Right atrium auricular region (tissue), 2 donors: ENCODE data around the gene SLC26A1. TPM values are rescaled to one million over a fixed set of nuclear protein-coding genes. Genes with fewer than 3 reads are reported as not detected.

ENCODE experiments used
- DNase-seq: peaks from one replicate; pipeline ENCODE4 v3.0.0-alpha.2; 2019; ENCODE audit warnings: low spot score
- H3K27ac ChIP-seq, 2 donors: fragments of 200-600 bp; sonication (generic); 1 replicate in 1 of 2; 2 replicates in 1 of 2; pipeline ENCODE4 v1.5.1; 2016 to 2019
- H3K27me3 ChIP-seq, 2 donors: fragments of 200-600 bp; sonication (generic); one replicate each; pipeline versions ENCODE4 v1.5.1 to v1.6.0; 2017 to 2019
- H3K36me3 ChIP-seq: fragments of 200-600 bp; sonication (generic); one replicate; pipeline ENCODE4 v1.5.1; 2016
- H3K4me1 ChIP-seq, 2 donors: fragments of 200-600 bp; sonication (generic); one replicate each; pipeline versions ENCODE4 v1.5.1 to v1.6.0; 2017 to 2019
- H3K4me3 ChIP-seq, 2 donors: fragments of 200-600 bp; sonication (generic); 1 replicate in 1 of 2; 2 replicates in 1 of 2; pipeline ENCODE4 v1.5.1; 2017 to 2019; ENCODE audit warnings: mild to moderate bottlenecking in 1 of 2, moderate library complexity in 1 of 2
- H3K9me3 ChIP-seq, 2 donors: fragments of 200-600 bp; sonication (generic); one replicate each; pipeline ENCODE4 v1.5.1; 2019
- CTCF ChIP-seq, 2 donors: fragments of 200-600 bp; sonication (generic); IDR thresholded peaks; one replicate each; pipeline ENCODE4 v1.5.1; 2019; ENCODE audit warnings: antibody characterized with exemption in 2 of 2
- total RNA-seq, 2 donors: library from RNA; depleted of rRNA; stranded (reverse); fragments of >200 nt; gene quantifications; one replicate each; pipeline ENCODE4 v1.1.0, GENCODE V29; 2016

SLC26A1 gene
- total RNA-seq, 2 donors from 2014 or later: not detected

- no peaks in the 10 kb centered on the region for H3K27me3 ChIP-seq
- DNase-seq: no peak
- TF ChIP-seq CTCF (IDR thresholded peaks at IDR 0.05): no peak
Observed at GRCh38 chr4:1026115-1026514, 32.9 kb upstream of the SLC26A1 start.

GRCh38 chr4:1024882-1025545, 31.8 kb upstream of the SLC26A1 start:
- Histone ChIP-seq H3K27me3 (no peaks in the 10 kb centered on the region), H3K27ac (no peak overlapping the region), H3K4me1 (peaks cover 0 to 12% of the 10 kb centered on the region in 2 donors), H3K36me3 (peaks cover 13% of the 10 kb centered on the region), H3K9me3 (no peaks in the 10 kb centered on the region), H3K4me3 (no peak overlapping the region)
- TF ChIP-seq CTCF (IDR thresholded peaks at IDR 0.05): no peak
- DNase-seq: no peak

More at GRCh38 chr4:1026115-1026514, 32.9 kb upstream of the SLC26A1 start:
- peaks cover 13% of the 10 kb centered on the region for H3K36me3 ChIP-seq
- peaks cover 0 to 12% of the 10 kb centered on the region in 2 donors for H3K4me1 ChIP-seq
- H3K27ac ChIP-seq: no peak overlapping the region
- no peak overlapping the region for H3K4me3 ChIP-seq
- H3K9me3 ChIP-seq: no peaks in the 10 kb centered on the region

- peaks cover 13% of the 10 kb centered on the region for H3K36me3 ChIP-seq
- H3K4me3 ChIP-seq: no peak overlapping the region
- H3K27ac ChIP-seq: no peak overlapping the region
- no peaks in the 10 kb centered on the region for H3K9me3 ChIP-seq
- peaks cover 0 to 5% of the 10 kb centered on the region in 2 donors for H3K4me1 ChIP-seq
- no peak for TF ChIP-seq CTCF (IDR thresholded peaks at IDR 0.05)
- no peak for DNase-seq
- H3K27me3 ChIP-seq: no peaks in the 10 kb centered on the region
Observed at GRCh38 chr4:1023895-1024740, 30.9 kb upstream of the SLC26A1 start.

GRCh38 chr4:1023075-1023640, 30.0 kb upstream of the SLC26A1 start:
- no peak overlapping the region for H3K4me3 ChIP-seq
- no peak for TF ChIP-seq CTCF (IDR thresholded peaks at IDR 0.05)
- no peaks in the 10 kb centered on the region for H3K9me3 ChIP-seq
- peaks cover 0 to 5% of the 10 kb centered on the region in 2 donors for H3K4me1 ChIP-seq
- no peak overlapping the region for H3K27ac ChIP-seq
- peaks cover 13% of the 10 kb centered on the region for H3K36me3 ChIP-seq
- no peak for DNase-seq
- no peaks in the 10 kb centered on the region for H3K27me3 ChIP-seq

GRCh38 chr4:1022739-1023066, 29.5 kb upstream of the SLC26A1 start:
- Histone ChIP-seq H3K4me1 (peaks cover 0 to 5% of the 10 kb centered on the region in 2 donors), H3K9me3 (no peaks in the 10 kb centered on the region), H3K27ac (no peak overlapping the region), H3K4me3 (no peak overlapping the region), H3K36me3 (peaks cover 13% of the 10 kb centered on the region), H3K27me3 (no peaks in the 10 kb centered on the region)
- no peak for TF ChIP-seq CTCF (IDR thresholded peaks at IDR 0.05)
- no peak for DNase-seq
